Breast epithelium (tissue), 3 donors: Measurements from ENCODE around the gene JAKMIP2.

Experiments used
- CTCF ChIP-seq, 3 donors: fragments of 450-650 bp; IDR thresholded peaks; one replicate each; pipeline ENCODE4 v1.5.1; 2016 to 2017; ENCODE audit warnings: antibody characterized with exemption in 3 of 3, mild to moderate bottlenecking in 3 of 3, moderate library complexity in 3 of 3
- POLR2A ChIP-seq: fragments of 450-650 bp; IDR thresholded peaks from one replicate; pipeline ENCODE4 v1.6.1; 2016; ENCODE audit warnings: antibody characterized with exemption, mild to moderate bottlenecking, moderate library complexity

- TF ChIP-seq POLR2A (no peak), CTCF (IDR thresholded peaks at IDR 0.05) (no peak)
These were observed 214.5 kb downstream of the JAKMIP2 start for GRCh38 chr5:147567917-147568598.
